Mesendoderm (in vitro differentiated cells): Measurements from ENCODE around the gene FOXD2.

ENCODE experiments used
- DNase-seq: peaks from one replicate; pipeline ENCODE4 v3.0.0; 2013
- H2AK5ac ChIP-seq: 2 replicates; pipeline ENCODE4 v1.6.1; 2013; ENCODE audit warnings: low read length, inconsistent platforms
- H2BK120ac ChIP-seq: 2 replicates; pipeline ENCODE4 v1.6.1; 2013; ENCODE audit warnings: low read depth, mild to moderate bottlenecking, low read length, moderate library complexity, mixed read lengths
- H2BK15ac ChIP-seq: replicated peaks from 2 replicates; pipeline ENCODE4 v1.6.1; 2013; ENCODE audit warnings: low read depth, mild to moderate bottlenecking, moderate library complexity
- H2BK5ac ChIP-seq: 2 replicates; pipeline ENCODE4 v1.6.1; 2013; ENCODE audit warnings: low read length, inconsistent platforms
- H3K18ac ChIP-seq: 2 replicates; pipeline ENCODE4 v1.6.1; 2013; ENCODE audit warnings: mild to moderate bottlenecking, low read length, mixed read lengths
- H3K23ac ChIP-seq: one replicate; pipeline ENCODE4 v1.6.1; 2013; ENCODE audit warnings: low read length
- H3K27ac ChIP-seq: 2 replicates; pipeline ENCODE4 v1.5.1; 2013; ENCODE audit warnings: low read depth, mild to moderate bottlenecking, inconsistent platforms, low read length, moderate library complexity
- H3K27me3 ChIP-seq: 2 replicates; pipeline ENCODE4 v1.6.1; 2013; ENCODE audit warnings: low read length, control low read depth, mild to moderate bottlenecking, inconsistent platforms; ENCODE audit not compliant: insufficient read depth, poor library complexity
- H3K36me3 ChIP-seq: 2 replicates; pipeline ENCODE4 v1.6.1; 2013; ENCODE audit warnings: low read length, inconsistent platforms; ENCODE audit not compliant: control insufficient read depth, insufficient read depth
- H3K4ac ChIP-seq: one replicate; pipeline ENCODE4 v1.6.1; 2013; ENCODE audit warnings: low read depth, mild to moderate bottlenecking, low read length, moderate library complexity
- H3K4me1 ChIP-seq: 2 replicates; pipeline ENCODE4 v1.6.1; 2013; ENCODE audit warnings: low read depth, low read length, inconsistent platforms; ENCODE audit not compliant: control insufficient read depth
- H3K4me2 ChIP-seq: 2 replicates; pipeline ENCODE4 v1.6.1; 2013; ENCODE audit warnings: low read length
- H3K4me3 ChIP-seq: 2 replicates; pipeline ENCODE4 v1.5.1; 2013; ENCODE audit warnings: mild to moderate bottlenecking, low read length
- H3K56ac ChIP-seq: one replicate; pipeline ENCODE4 v1.6.1; 2013; ENCODE audit warnings: low read length
- H3K79me1 ChIP-seq: 2 replicates; pipeline ENCODE4 v1.6.1; 2013; ENCODE audit warnings: low read length, inconsistent platforms
- H3K79me2 ChIP-seq: 2 replicates; pipeline ENCODE4 v1.6.1; 2013; ENCODE audit warnings: mild to moderate bottlenecking, low read length; ENCODE audit not compliant: control insufficient read depth, insufficient read depth
- H3K9ac ChIP-seq: 2 replicates; pipeline ENCODE4 v1.6.1; 2013; ENCODE audit warnings: low read length, inconsistent platforms
- H4K5ac ChIP-seq: one replicate; pipeline ENCODE4 v1.6.1; 2013; ENCODE audit warnings: low read length
- H4K8ac ChIP-seq: one replicate; pipeline ENCODE4 v1.6.1; 2013; ENCODE audit warnings: low read depth, mild to moderate bottlenecking, control low read depth, low read length, moderate library complexity
- WGBS: extraction: QIAGEN DNeasy Blood & Tissue Kit; methylation state at CpG from one replicate; pipeline ENCODE4 v1.1.7; 2013; ENCODE audit warnings: low lambda C conversion rate, missing lambda C conversion rate; ENCODE audit not compliant: insufficient coverage; ENCODE audit errors: extremely low coverage; 5-methylcytosine and 5-hydroxymethylcytosine counted together

Gene FOXD2

GRCh38 chr1:47436304-47436978 lies 1.4 kb upstream of the FOXD2 start:
- Histone ChIP-seq H3K27ac (no peak overlapping the region), H3K18ac (no peak overlapping the region), H3K56ac (peak overlapping the region; percentile 91), H2BK5ac (no peak overlapping the region), H4K8ac (no peak overlapping the region), H3K4me2 (peak overlapping the region; percentile 55), H3K4ac (no peak overlapping the region), H3K79me2 (no peaks in the 10 kb centered on the region), H2BK120ac (no peak overlapping the region), H3K4me3 (peak overlapping the region; percentile 19), H4K5ac (no peak overlapping the region), H3K27me3 (peaks cover 62% of the 10 kb centered on the region), H3K4me1 (peaks cover 12% of the 10 kb centered on the region), H2BK15ac (no peak overlapping the region), H3K23ac (no peak overlapping the region), H2AK5ac (no peak overlapping the region), H3K9ac (peak overlapping the region; percentile 79), H3K36me3 (no peaks in the 10 kb centered on the region), H3K79me1 (no peaks in the 10 kb centered on the region)
- DNase-seq = peak; percentile 86
- WGBS = no CpG with 5 or more reads among the region's 23 CpGs

DNA sequence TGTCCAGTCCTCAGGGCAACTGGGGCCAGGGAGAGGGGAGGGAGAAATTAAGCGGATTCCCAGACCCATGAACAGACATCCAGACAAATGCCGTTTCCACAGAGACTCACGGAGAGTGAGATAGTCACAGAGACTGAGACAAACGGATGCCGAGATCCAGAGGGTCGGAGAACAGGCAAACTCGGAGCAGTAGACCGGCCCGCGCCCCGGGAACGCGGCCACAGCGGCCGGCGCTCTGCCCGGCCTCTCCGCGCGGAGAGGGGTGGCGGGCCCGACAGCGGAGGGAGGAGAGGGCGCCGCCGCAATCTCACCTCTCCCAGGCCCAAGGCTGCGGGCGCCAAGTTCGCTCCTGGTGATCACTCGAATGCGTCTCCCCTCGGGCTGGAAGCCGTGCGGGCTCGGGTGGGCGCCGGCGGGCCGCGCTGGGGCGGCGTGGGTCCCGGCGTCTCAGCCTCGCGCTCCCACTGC lies 831 bp upstream of the FOXD2 start:
- peaks cover 68% of the 10 kb centered on the region for H3K27me3 ChIP-seq
- no peak overlapping the region for H3K27ac ChIP-seq

DNA sequence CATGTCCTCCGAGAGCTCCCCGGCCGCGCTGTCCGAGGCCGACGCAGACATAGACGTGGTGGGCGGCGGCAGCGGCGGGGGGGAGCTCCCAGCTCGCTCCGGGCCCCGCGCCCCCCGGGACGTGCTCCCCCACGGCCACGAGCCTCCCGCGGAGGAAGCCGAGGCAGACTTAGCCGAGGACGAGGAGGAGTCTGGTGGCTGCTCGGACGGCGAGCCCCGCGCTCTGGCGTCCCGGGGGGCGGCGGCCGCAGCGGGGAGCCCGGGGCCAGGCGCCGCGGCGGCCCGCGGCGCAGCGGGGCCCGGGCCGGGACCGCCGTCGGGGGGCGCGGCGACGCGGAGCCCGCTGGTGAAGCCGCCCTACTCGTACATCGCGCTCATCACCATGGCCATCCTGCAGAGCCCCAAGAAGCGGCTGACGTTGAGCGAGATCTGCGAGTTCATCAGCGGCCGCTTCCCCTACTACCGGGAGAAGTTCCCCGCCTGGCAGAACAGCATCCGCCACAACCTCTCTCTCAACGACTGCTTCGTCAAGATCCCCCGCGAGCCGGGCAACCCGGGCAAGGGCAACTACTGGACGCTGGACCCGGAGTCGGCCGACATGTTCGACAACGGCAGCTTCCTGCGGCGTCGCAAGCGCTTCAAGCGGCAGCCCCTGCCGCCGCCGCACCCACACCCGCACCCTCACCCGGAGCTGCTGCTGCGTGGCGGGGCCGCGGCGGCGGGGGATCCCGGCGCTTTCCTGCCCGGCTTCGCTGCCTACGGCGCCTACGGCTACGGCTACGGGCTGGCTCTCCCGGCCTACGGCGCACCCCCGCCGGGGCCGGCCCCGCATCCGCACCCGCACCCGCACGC lies 547 bp downstream of the FOXD2 start:
- Histone ChIP-seq H3K27ac (no peak overlapping the region), H3K56ac (peak overlapping the region; percentile 79), H4K8ac (no peak overlapping the region), H3K18ac (peak overlapping the region; percentile 28), H3K36me3 (no peaks in the 10 kb centered on the region), H3K9ac (peak overlapping the region; percentile 40), H3K4me2 (peak overlapping the region; percentile 36), H3K27me3 (peaks cover 74% of the 10 kb centered on the region), H3K79me2 (no peaks in the 10 kb centered on the region), H2BK5ac (no peak overlapping the region), H4K5ac (no peak overlapping the region), H2AK5ac (no peak overlapping the region), H3K4me1 (peaks cover 2% of the 10 kb centered on the region), H3K79me1 (no peaks in the 10 kb centered on the region), H2BK120ac (no peak overlapping the region), H2BK15ac (no peak overlapping the region), H3K4me3 (no peak overlapping the region), H3K4ac (no peak overlapping the region), H3K23ac (no peak overlapping the region)
- no CpG with 5 or more reads among the region's 117 CpGs for WGBS
- no peak for DNase-seq

More for the DNA sequence above, 831 bp upstream of the FOXD2 start:
- Histone ChIP-seq H4K5ac (no peak overlapping the region), H2BK5ac (no peak overlapping the region), H3K23ac (no peak overlapping the region), H2BK120ac (no peak overlapping the region), H3K56ac (peak overlapping the region; percentile 91), H3K18ac (peak overlapping the region; percentile 55), H3K4me1 (peaks cover 9% of the 10 kb centered on the region), H2BK15ac (no peak overlapping the region), H3K79me2 (no peaks in the 10 kb centered on the region), H3K4me2 (peak overlapping the region; percentile 66), H3K4ac (no peak overlapping the region), H3K9ac (peak overlapping the region; percentile 79), H2AK5ac (no peak overlapping the region), H4K8ac (no peak overlapping the region), H3K4me3 (peak overlapping the region; percentile 56), H3K79me1 (no peaks in the 10 kb centered on the region), H3K36me3 (no peaks in the 10 kb centered on the region)
- WGBS = no CpG with 5 or more reads among the region's 46 CpGs
- DNase-seq = no peak

- no peak overlapping the region for H3K4ac ChIP-seq
- no peak overlapping the region for H3K23ac ChIP-seq
- H3K27me3 ChIP-seq = peaks cover 75% of the 10 kb centered on the region
- H3K4me1 ChIP-seq = peaks cover 1% of the 10 kb centered on the region
- H3K9ac ChIP-seq = peak overlapping the region; percentile 43
- no peak overlapping the region for H2BK15ac ChIP-seq
- H4K5ac ChIP-seq = no peak overlapping the region
- H3K36me3 ChIP-seq = no peaks in the 10 kb centered on the region
- no CpG with 5 or more reads among the region's 86 CpGs for WGBS
- peak; percentile 39 for DNase-seq
- H3K79me1 ChIP-seq = no peaks in the 10 kb centered on the region
- H2BK5ac ChIP-seq = no peak overlapping the region
- no peak overlapping the region for H2AK5ac ChIP-seq
- H3K18ac ChIP-seq = peak overlapping the region; percentile 28
- no peak overlapping the region for H4K8ac ChIP-seq
- no peak overlapping the region for H2BK120ac ChIP-seq
- H3K4me2 ChIP-seq = no peak overlapping the region
- no peak overlapping the region for H3K27ac ChIP-seq
- peak overlapping the region; percentile 59 for H3K56ac ChIP-seq
- H3K79me2 ChIP-seq = no peaks in the 10 kb centered on the region
- no peak overlapping the region for H3K4me3 ChIP-seq
Measured at GRCh38 chr1:47439017-47439818, 1.4 kb downstream of the FOXD2 start.

DNA sequence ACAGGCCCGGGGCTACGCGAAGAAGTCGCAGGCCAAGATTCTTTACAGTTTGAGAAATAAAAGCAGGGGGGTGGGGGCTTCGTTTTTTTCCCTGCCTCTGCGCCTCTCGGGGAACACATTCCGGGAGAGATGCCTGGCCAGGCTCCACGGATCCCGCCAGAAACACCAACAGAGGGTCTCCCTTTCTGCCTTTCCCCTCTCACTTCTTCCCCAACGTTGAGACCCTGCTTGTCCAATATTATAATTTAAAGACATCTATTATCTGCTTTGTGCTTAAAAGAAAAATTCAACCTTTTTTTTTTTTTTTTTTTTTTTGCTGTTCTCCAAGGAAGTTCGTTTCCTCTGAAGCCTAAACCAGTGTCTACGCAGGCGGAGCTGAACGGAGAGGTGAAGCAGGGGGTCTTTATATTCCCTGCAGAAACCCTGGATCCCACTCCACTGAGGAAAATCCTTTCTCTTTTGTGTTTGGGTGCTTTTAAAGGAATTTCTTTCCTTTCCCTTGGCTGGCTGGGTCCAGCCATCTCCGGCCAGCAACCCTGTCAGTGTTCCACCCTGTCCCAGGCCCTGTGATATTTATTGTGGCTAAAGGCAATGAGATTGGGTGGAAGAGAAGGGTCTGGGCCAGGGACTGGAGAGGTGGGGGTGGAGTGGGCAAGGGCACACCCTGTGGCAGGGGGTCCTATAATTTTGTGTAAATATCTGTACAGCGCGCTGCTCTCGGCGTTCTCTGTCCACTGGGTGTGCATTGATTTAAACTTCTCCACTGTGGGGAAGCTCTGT lies 2.2 kb downstream of the FOXD2 start:
- no peak overlapping the region for H3K4ac ChIP-seq
- H3K27me3 ChIP-seq = peaks cover 75% of the 10 kb centered on the region
- H2BK120ac ChIP-seq = no peak overlapping the region
- no peak overlapping the region for H4K8ac ChIP-seq
- no peaks in the 10 kb centered on the region for H3K79me1 ChIP-seq
- DNase-seq = no peak
- no peak overlapping the region for H2BK15ac ChIP-seq
- no peak overlapping the region for H4K5ac ChIP-seq
- no peak overlapping the region for H3K27ac ChIP-seq
- no peak overlapping the region for H3K23ac ChIP-seq
- no peak overlapping the region for H3K9ac ChIP-seq
- WGBS = no CpG with 5 or more reads among the region's 20 CpGs
- H2BK5ac ChIP-seq = no peak overlapping the region
- no peak overlapping the region for H3K4me2 ChIP-seq
- no peaks in the 10 kb centered on the region for H3K79me2 ChIP-seq
- no peak overlapping the region for H3K18ac ChIP-seq
- H3K4me1 ChIP-seq = peaks cover 7% of the 10 kb centered on the region
- H3K36me3 ChIP-seq = no peaks in the 10 kb centered on the region
- no peak overlapping the region for H3K4me3 ChIP-seq
- no peak overlapping the region for H2AK5ac ChIP-seq
- H3K56ac ChIP-seq = peak overlapping the region; percentile 59
